ENCODE data around the gene LCN6.
A peak's percentile ranks its signal among the peaks of the same experiment; 100 is the strongest.
"Not testable (repeated sequence)": the region's sequence is repeated elsewhere in the genome, so short reads cannot be mapped to it uniquely, and the experiment has no call there.

The LCN6 gene

DNA sequence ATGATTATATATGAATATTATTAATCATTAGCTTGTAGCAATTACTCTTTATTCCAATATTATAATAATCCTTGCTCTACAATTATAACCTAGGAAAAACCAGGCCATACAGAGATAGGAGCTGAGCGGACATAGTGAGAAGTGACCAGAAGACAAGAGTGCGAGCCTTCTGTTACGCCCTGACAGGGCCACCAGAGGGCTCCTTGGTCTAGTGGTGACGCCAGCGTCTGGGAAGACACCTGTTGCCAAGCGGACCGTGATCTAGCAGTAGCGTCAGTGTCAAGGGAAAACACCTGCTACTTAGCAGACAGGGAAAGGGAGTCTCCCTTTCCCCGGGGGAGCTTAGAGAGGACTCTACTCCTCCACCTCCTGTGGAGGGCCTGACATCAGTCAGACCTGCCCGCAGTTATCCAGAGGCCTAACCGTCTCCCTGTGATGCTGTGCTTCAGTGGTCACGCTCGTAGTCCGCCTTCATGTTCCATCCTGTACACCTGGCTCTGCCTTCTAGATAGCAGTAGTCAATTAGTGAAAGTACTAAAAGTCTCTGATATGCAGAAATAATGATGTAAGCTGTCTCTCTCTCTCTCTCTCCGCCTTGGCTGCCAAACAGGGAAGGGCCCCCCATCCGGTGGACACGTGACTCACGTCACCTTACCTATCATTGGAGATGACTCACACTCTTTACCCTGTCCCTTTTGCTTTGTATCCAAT, 18.2 kb upstream of the LCN6 start:
- TF ChIP-seq, protein P1, sequence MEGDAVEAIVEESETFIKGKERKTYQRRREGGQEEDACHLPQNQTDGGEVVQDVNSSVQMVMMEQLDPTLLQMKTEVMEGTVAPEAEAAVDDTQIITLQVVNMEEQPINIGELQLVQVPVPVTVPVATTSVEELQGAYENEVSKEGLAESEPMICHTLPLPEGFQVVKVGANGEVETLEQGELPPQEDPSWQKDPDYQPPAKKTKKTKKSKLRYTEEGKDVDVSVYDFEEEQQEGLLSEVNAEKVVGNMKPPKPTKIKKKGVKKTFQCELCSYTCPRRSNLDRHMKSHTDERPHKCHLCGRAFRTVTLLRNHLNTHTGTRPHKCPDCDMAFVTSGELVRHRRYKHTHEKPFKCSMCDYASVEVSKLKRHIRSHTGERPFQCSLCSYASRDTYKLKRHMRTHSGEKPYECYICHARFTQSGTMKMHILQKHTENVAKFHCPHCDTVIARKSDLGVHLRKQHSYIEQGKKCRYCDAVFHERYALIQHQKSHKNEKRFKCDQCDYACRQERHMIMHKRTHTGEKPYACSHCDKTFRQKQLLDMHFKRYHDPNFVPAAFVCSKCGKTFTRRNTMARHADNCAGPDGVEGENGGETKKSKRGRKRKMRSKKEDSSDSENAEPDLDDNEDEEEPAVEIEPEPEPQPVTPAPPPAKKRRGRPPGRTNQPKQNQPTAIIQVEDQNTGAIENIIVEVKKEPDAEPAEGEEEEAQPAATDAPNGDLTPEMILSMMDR (conservative IDR thresholded peaks at IDR 0.05; ENCODE audit: low read depth, low read length), result peak; percentile 20
- peak; percentile 61 for DNase-seq (ENCODE audit: low read depth)

DNA sequence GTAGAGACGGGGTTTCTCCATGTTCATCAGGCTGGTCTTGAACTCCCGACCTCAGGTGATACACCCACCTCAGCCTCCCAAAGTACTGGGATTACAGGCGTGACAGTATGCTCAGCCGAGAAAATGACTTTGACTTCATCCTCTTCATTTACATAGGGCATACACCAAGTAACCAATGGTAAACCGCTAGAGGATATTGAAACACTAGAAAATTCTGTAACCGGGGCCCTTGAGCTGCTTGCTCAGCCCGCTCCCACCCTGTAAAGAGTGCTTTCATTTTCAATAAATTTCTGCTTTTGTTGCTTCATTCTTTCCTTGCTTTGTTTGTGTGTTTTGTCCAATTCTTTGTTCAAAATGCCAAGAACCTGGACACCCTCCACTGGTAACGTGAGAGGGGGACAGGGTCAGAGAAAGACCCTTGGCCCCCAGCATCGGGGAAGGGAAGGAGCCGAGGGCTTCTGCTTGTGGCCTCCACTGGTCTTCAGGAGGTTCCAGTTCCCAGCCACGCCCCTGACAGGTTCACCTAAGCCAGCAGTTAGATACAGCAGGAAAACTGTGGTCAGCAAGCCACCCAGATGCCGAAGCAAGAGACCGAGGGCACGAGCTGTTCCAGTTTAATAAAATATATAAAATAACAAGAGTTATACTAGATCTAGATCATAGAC, 17.6 kb upstream of the LCN6 start:
- not testable (repeated sequence) for DNase-seq (ENCODE audit: low read depth); H3K4me3 ChIP-seq (ENCODE audit: low read depth, low read length)

More for the DNA sequence above, 18.2 kb upstream of the LCN6 start:
- H3K4me3 ChIP-seq (ENCODE audit: low read depth, low read length), result not testable (repeated sequence)

DNA sequence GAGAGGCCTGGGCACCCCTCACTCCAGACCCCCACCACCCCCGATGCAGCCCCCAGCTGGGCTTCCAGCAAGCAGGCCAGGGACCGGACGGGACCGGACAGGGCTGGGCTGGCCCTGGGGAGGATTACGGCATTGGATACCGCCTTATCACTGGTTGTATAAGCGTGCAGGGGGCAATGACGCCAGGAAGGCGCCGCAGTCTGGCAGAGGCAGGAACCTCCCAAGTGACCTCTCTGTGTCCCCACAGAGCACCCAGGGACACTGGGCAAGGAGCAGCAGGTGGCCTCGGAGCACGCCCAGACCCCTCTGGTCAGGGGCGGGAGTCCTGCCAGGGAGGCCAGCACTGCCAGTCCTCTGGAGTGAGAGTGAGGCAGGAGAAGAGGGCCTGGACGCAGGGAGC, 16.7 kb upstream of the LCN6 start:
- no peak for DNase-seq (ENCODE audit: low read depth)
- TF ChIP-seq, protein P1 (conservative IDR thresholded peaks at IDR 0.05; ENCODE audit: low read depth, low read length), result no peak
- H3K4me3 ChIP-seq (ENCODE audit: low read depth, low read length), result no peak overlapping the region

DNA sequence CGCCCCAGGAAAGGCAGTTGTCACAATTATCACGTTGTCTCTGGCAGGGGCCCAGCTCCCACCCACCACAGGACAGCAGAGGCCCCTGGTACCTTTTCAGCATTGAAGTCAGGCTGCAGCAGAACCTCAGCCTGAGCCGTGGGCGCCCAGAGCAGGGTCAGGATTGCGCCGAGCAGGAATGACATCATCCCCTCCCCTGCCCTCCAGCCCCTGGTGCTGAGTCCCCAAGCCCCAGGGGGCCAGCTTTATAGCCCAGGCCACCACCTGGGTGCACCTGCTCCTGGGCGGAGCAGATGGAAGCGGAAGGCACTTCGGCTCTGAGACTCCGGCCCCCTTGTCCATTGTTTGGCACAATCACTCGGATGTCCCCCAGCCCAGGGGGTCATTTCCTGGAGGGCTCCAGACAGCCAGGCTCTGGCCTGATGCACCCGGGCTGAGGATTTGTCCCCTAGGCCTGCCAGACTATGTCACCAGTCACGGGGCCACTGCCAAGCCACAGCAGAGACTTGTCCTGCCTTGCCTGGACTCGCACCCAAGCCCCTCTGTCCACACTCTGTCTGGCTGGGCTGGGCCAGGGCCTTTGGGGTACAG, 16.1 kb upstream of the LCN6 start, which contains the start of gene LCN15:
Gene LCN15, minus strand, starts transcription at position 218 of the 591 bp plus-strand sequence. Its CDS starts 30 bp downstream, at position 188.
- TF ChIP-seq, protein P1 (conservative IDR thresholded peaks at IDR 0.05; ENCODE audit: low read depth, low read length), result no peak
- H3K4me3 ChIP-seq (ENCODE audit: low read depth, low read length), result no peak within 1 kb of the TSS
- no peak for DNase-seq (ENCODE audit: low read depth)

DNA sequence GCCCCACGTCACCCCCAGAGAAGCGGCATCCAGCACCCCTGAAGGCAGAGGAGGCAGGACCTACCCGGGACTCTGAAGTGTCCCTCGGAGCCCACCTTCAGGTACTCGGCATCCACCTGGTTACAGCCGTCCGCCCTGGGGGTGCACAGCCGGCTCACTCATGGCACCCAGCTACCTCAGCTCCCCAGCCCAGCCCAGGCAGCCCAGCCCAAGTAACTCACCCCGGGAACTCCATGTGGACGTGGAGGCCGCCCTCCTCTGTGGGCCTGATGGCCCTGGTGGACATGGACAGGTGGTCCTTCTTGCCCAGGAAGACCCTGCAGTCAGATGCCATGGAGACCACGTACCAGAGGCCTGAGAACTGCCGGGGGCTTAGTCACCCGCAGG, 15.3 kb upstream of the LCN6 start:
- TF ChIP-seq, protein P1 (conservative IDR thresholded peaks at IDR 0.05; ENCODE audit: low read depth, low read length), result no peak
- DNase-seq (ENCODE audit: low read depth), result no peak
- H3K4me3 ChIP-seq (ENCODE audit: low read depth, low read length), result no peak overlapping the region

DNA sequence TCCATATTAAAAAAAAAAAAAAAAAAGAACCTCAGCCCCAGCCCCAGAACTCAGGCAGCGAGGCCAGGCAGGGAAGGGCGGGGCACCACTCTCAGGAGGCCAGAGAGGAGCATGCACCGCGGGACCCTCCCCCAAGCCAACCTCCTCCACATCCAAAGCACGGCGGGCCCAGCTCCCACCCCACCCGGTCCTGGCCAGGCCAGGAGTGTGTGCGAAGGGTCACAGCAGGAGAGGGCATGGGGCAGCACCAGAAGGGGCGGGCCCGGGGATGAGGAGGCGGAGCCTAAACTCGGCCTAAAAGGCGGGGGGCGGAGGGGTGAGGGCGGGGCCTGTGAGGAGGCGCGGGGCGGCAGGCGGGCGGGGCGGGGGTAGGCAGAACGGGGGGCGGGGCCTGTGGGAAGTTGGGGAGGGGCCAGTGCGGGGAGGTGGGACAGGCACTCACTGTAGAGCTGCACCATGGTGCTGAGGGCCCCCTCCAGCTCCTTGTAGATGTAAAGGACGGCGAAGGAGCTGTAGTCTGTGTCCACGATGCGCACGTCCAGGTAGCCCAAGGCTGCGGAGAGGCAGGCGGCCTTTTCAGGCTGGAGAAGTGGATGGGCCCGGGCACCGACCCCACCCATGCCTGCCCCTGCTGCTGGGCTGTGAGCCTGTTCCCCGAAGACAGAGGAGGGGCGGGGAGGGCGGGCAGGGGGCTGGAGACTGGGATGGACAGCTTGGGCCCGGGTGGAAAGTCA, 14.8 kb upstream of the LCN6 start:
- H3K4me3 ChIP-seq (ENCODE audit: low read depth, low read length), result no peak overlapping the region
- peak; percentile 17 for DNase-seq (ENCODE audit: low read depth)
- TF ChIP-seq, protein P1 (conservative IDR thresholded peaks at IDR 0.05; ENCODE audit: low read depth, low read length), result no peak

DNA sequence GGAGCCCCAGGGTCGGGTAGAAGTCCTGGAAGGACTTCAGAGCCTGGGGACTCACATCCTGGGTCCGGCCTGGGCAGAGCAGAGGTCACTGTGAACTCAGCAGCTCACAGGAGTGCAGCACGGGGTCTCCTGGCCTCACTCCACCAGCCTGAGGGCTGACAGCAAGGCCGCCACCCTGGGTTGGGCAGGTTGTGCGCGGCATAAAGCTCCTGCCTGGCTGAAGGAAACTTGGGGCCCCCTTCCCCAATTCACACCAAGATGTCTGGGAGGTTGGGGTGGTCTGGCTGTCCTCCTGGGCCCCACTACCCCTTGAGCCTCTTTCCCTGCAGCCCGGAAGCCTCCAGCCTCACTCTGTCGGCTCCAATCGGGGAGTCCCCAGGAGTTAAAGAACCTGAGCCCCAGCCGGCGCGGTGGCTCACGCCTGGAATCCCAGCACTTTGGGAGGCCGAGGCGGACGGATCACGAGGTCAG, 13.9 kb upstream of the LCN6 start:
- DNase-seq (ENCODE audit: low read depth), result no peak
- TF ChIP-seq, protein P1 (conservative IDR thresholded peaks at IDR 0.05; ENCODE audit: low read depth, low read length), result no peak

More for the DNA sequence above, 13.9 kb upstream of the LCN6 start:
- H3K4me3 ChIP-seq (ENCODE audit: low read depth, low read length), result no peak overlapping the region

Measured in choroid plexus epithelial cell (primary cell).